Suprapubic skin (tissue), 3 donors: Measurements from ENCODE around the gene MED12L.

ENCODE experiments used
- EP300 ChIP-seq: sonication (generic); formaldehyde crosslinking; IDR thresholded peaks from one replicate; pipeline ENCODE4 v1.6.1; 2017; ENCODE audit warnings: antibody characterized with exemption
- POLR2A ChIP-seq, 2 donors: fragments of 450-650 bp; IDR thresholded peaks; one replicate each; pipeline ENCODE4 v1.6.1; 2017; ENCODE audit warnings: antibody characterized with exemption in 2 of 2, mild to moderate bottlenecking in 2 of 2, moderate library complexity in 2 of 2
- TF ChIP-seq, protein P1 (sequence below), 2 donors: fragments of 200-600 bp in 1 of 2; fragments of 450-650 bp in 1 of 2; sonication (generic) in 1 of 2; IDR thresholded peaks; one replicate each; pipeline ENCODE4 v1.5.1; 2016 to 2019; ENCODE audit warnings: antibody characterized with exemption in 2 of 2, mild to moderate bottlenecking in 1 of 2, moderate library complexity in 1 of 2

DNA sequence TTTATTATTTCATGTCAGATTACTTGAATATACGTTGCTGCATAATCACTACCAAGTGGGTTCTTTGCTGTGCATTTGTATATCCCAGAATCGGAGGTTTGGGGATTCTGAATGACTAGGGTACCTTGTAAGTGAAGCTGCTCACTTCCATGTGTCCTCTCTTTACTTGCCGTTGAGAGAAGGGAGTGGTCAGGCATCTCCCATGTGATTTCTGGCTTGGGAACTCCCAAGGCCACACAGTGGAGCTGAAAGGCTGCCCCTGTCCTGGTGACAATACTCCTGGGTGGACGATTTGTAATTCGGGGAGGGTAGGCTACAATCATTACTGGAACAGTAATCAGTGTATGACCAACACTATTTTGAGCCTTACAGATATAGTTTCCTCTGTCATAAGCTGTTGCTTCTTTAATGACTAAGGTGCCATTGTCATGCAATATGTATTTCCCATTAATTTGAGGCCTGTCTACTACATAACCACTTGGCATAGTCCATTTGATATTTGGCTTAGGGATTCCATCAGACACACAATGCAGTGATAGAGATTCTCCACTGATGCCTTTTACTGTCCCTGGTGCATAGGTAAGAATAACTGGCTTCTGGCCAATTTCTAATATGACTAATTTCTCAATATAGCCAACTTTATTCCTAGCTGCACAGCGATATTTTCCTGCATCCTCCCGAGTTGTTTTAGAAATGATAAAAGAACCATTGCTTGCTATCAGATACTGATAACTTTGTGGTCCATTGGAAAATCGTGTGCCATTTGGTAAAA is 351.4 kb downstream of the MED12L start:
- TF ChIP-seq POLR2A (IDR thresholded peaks at IDR 0.05) (no peak), EP300 (no peak)
- TF ChIP-seq, protein P1, sequence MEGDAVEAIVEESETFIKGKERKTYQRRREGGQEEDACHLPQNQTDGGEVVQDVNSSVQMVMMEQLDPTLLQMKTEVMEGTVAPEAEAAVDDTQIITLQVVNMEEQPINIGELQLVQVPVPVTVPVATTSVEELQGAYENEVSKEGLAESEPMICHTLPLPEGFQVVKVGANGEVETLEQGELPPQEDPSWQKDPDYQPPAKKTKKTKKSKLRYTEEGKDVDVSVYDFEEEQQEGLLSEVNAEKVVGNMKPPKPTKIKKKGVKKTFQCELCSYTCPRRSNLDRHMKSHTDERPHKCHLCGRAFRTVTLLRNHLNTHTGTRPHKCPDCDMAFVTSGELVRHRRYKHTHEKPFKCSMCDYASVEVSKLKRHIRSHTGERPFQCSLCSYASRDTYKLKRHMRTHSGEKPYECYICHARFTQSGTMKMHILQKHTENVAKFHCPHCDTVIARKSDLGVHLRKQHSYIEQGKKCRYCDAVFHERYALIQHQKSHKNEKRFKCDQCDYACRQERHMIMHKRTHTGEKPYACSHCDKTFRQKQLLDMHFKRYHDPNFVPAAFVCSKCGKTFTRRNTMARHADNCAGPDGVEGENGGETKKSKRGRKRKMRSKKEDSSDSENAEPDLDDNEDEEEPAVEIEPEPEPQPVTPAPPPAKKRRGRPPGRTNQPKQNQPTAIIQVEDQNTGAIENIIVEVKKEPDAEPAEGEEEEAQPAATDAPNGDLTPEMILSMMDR (IDR thresholded peaks at IDR 0.05): no peak
